Progenitor cell of endocrine pancreas (in vitro differentiated cells): ENCODE data around the gene ADCY5. TPM values are rescaled to one million over a fixed set of nuclear protein-coding genes. Genes with fewer than 3 reads are reported as not detected.
A peak's percentile ranks its signal among the peaks of the same experiment; 100 is the strongest.

Experiments used
- DNase-seq: peaks from one replicate; pipeline ENCODE4 v3.0.0; 2021; ENCODE audit warnings: low spot score; ENCODE audit not compliant: unreplicated experiment
- H3K27ac Mint-ChIP-seq: 2 replicates; pipeline ENCODE4 v1.8.0; 2021; ENCODE audit warnings: mild to moderate bottlenecking, moderate library complexity, mixed read lengths
- H3K27me3 Mint-ChIP-seq: 2 replicates; pipeline ENCODE4 v1.8.0; 2021; ENCODE audit warnings: mixed read lengths
- H3K36me3 Mint-ChIP-seq: 2 replicates; pipeline ENCODE4 v1.8.0; 2022; ENCODE audit warnings: mixed read lengths; ENCODE audit not compliant: insufficient read depth
- H3K4me1 Mint-ChIP-seq: 2 replicates; pipeline ENCODE4 v1.8.0; 2021; ENCODE audit warnings: low read depth, mixed read lengths
- H3K4me3 Mint-ChIP-seq: 2 replicates; pipeline ENCODE4 v1.8.0; 2021; ENCODE audit warnings: low read depth, mild to moderate bottlenecking, moderate library complexity, mixed read lengths
- H3K9me3 Mint-ChIP-seq: 2 replicates; pipeline ENCODE4 v1.8.0; 2021; ENCODE audit warnings: low read depth, mixed read lengths
- total RNA-seq: library from RNA; stranded (reverse); gene quantifications from 2 replicates; pipeline ENCODE4 v1.2.1, GENCODE V29; 2021
- TF ChIP-seq, protein P1 (sequence below): fragments of 200-600 bp; sonication (generic); IDR thresholded peaks from one replicate; pipeline ENCODE4 v1.5.0; 2021; ENCODE audit warnings: antibody characterized with exemption, mild to moderate bottlenecking; ENCODE audit not compliant: unreplicated experiment

The ADCY5 gene
- total RNA-seq, 1 donor from 2014 or later: 33.8 TPM

DNA sequence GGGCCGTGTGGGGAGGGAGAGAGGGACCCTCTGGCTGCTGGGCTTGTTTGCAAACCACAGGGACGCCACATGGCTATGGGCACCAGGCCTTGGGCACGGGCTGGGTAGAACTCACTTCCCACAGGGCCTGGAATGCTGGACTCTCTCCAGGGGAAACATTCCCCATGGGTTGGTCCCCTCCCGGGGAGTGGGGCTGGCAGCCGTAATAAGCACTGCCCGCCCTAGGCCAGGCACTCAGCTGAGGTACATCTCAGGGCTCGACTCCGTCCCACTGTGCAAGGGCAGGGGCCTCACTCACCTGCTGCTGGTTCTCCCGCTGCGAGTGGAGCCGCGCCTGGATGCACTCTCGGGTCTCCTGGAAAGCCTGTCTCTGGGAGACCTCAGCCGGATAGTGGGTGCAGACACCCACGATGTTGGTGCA lies 96.7 kb downstream of the ADCY5 start:
- Mint-ChIP-seq H3K4me1 (peaks cover 1% of the 10 kb centered on the region), H3K36me3 (peaks cover 8% of the 10 kb centered on the region), H3K4me3 (no peak overlapping the region), H3K27ac (no peak overlapping the region), H3K9me3 (peaks cover 7% of the 10 kb centered on the region), H3K27me3 (peaks cover 7% of the 10 kb centered on the region)
- DNase-seq: no peak
- TF ChIP-seq, protein P1, sequence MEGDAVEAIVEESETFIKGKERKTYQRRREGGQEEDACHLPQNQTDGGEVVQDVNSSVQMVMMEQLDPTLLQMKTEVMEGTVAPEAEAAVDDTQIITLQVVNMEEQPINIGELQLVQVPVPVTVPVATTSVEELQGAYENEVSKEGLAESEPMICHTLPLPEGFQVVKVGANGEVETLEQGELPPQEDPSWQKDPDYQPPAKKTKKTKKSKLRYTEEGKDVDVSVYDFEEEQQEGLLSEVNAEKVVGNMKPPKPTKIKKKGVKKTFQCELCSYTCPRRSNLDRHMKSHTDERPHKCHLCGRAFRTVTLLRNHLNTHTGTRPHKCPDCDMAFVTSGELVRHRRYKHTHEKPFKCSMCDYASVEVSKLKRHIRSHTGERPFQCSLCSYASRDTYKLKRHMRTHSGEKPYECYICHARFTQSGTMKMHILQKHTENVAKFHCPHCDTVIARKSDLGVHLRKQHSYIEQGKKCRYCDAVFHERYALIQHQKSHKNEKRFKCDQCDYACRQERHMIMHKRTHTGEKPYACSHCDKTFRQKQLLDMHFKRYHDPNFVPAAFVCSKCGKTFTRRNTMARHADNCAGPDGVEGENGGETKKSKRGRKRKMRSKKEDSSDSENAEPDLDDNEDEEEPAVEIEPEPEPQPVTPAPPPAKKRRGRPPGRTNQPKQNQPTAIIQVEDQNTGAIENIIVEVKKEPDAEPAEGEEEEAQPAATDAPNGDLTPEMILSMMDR: no peak

DNA sequence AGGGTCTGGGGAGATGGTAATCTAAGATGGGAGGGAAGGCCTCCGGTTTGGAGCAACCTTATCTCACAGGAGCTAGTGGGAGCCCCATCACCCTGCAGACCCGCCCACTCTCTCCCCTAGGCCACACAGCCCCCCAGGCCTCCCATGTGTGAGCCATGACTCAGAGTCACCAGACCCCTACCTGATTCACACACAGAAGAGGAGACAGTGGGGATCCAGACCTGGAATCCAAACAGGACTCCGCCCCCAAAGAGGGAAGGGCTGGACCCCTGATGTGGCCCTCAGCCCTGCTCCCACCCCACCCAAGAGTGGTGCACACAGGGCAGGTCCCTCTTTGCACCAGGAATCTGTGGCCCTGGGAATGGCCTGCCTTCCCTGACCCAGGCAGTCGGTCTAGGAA lies 97.4 kb downstream of the ADCY5 start:
- Mint-ChIP-seq H3K27me3 (peaks cover 7% of the 10 kb centered on the region), H3K4me3 (no peak overlapping the region), H3K9me3 (peaks cover 7% of the 10 kb centered on the region), H3K36me3 (peaks cover 6% of the 10 kb centered on the region), H3K4me1 (peaks cover 1% of the 10 kb centered on the region), H3K27ac (no peak overlapping the region)
- DNase-seq: no peak
- TF ChIP-seq, protein P1: no peak

DNA sequence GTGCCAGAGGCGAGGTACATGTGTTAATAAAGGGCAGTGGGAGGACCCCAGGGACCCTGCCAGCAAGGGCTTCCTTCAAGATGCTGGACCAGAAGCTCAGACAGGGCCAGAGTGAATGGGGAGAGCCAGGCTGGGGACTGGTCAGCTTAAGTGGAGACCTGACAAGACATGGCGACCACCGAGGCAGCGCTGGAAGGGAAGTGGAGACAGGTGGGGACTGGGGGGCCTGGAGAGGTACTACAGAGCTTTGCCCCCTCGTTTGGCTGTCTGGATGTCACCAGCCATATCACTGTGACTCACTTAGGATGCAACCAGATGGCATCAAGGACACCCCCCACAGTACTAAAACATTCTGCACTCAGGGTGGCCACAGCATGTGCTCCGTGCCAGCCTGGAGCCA lies 97.9 kb downstream of the ADCY5 start:
- no peak for DNase-seq
- peaks cover 7% of the 10 kb centered on the region for H3K27me3 Mint-ChIP-seq
- TF ChIP-seq, protein P1: no peak
- H3K4me1 Mint-ChIP-seq: peaks cover 1% of the 10 kb centered on the region
- peaks cover 7% of the 10 kb centered on the region for H3K9me3 Mint-ChIP-seq
- H3K27ac Mint-ChIP-seq: no peak overlapping the region
- peaks cover 6% of the 10 kb centered on the region for H3K36me3 Mint-ChIP-seq
- H3K4me3 Mint-ChIP-seq: no peak overlapping the region

DNA sequence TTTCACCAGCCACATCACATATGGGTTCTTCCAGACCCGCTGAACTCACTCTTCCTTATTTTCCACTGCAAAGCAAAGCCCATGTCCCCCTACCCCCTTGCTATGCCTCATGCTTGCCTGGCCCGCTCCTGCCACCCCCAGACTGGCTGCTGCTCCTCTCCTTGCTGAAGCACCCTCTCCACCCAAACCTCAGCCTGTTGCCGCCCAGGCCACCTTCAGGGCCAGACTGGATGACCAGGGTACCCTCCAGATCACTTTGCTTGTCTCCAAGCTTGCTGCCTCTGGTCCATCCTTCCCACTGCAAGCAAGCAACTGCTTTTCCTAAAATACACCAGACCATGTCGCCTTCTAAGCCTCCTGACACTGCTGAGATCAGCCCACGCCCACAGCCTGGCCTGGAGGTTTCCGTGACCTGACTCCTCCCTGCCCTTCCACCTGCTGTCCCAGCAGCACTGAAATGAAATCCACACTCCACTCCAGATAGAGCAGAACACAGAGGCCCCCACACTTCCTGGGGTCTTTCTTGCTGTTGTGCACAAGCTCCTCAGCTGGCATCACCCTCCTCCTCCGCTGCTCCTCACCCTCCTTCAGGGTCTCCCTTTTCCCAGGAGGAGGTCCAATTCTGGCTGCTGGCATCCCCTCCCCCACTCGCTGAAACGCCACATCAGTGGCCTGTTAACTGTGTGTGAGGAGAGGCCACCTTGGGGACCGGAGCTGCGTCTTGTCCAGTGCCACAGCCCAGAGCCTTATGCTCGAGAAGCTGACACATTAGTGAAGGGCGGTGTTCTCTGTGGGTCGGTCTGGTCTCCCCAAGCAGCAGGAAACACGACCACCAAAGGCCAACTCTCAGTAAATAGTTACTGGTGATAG lies 99.1 kb downstream of the ADCY5 start:
- no peak for DNase-seq
- Mint-ChIP-seq H3K4me3 (no peak overlapping the region), H3K27me3 (peaks cover 7% of the 10 kb centered on the region), H3K9me3 (peaks cover 4% of the 10 kb centered on the region), H3K36me3 (peaks cover 5% of the 10 kb centered on the region), H3K27ac (peak overlapping the region; percentile 47), H3K4me1 (peaks cover 1% of the 10 kb centered on the region)
- TF ChIP-seq, protein P1: no peak

DNA sequence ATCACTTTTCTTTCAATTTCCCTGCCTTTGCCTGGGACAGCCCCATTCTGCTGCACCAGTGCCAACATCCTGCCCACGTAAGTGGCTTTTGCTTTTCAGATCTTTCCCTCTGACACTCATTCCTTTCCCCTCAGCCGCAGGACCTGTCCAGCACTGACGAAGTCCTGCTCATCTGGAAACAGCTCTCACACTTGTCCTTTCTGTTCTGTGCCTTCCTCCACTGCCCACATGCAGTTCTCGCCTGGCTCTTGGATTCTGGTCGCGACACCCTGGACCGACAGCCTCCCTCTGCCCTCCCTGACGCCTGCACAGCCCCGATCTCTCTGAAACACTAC lies 99.7 kb downstream of the ADCY5 start:
- no peaks in the 10 kb centered on the region for H3K9me3 Mint-ChIP-seq
- no peak overlapping the region for H3K27ac Mint-ChIP-seq
- no peak overlapping the region for H3K4me3 Mint-ChIP-seq
- TF ChIP-seq, protein P1: no peak
- peaks cover 1% of the 10 kb centered on the region for H3K4me1 Mint-ChIP-seq
- peaks cover 7% of the 10 kb centered on the region for H3K27me3 Mint-ChIP-seq
- H3K36me3 Mint-ChIP-seq: peaks cover 2% of the 10 kb centered on the region
- no peak for DNase-seq
